Measurements from ENCODE around the gene UNK. TPM values are rescaled to one million over a fixed set of nuclear protein-coding genes. Genes with fewer than 3 reads are reported as not detected.

The UNK gene
- total and polyA plus RNA-seq, 9 of the 15 experiments (the other 6 are each of a cell fraction or from before 2014, with no cell fraction given), result 12.8 to 38.6 (median 24.8) TPM

GRCh38 chr17:75808905-75809621 lies 24.5 kb downstream of the UNK start (continued):
- TF ChIP-seq MITF (IDR thresholded peaks at IDR 0.05), result peak; percentile 59; the same call in 1 of the 2 replicates
- peak in 1 of 2 experiments; percentile 47; a peak in 1 of 4 replicates for TF ChIP-seq RCOR1 (IDR thresholded peaks at IDR 0.05; ENCODE audit: borderline replicate concordance in 1 of 2, low read depth in 2 of 2, low read length in 2 of 2)
- TF ChIP-seq KLF6 (CRISPR knock-in tag; IDR thresholded peaks at IDR 0.05; ENCODE audit: borderline replicate concordance), result 0 out of 2 replicates have a peak, but pooled peaks have one; percentile 12
- no peak for TF ChIP-seq ZBTB17 (CRISPR knock-in tag; IDR thresholded peaks at IDR 0.05)
- TF ChIP-seq CREB3 (tag; conservative IDR thresholded peaks at IDR 0.05; ENCODE audit: low read depth), result peak; percentile 55; the same call in 1 of the 2 replicates
- TF ChIP-seq ZNF780A (CRISPR knock-in tag; IDR thresholded peaks at IDR 0.05), result no peak
- TF ChIP-seq ZNF583 (CRISPR knock-in tag; IDR thresholded peaks at IDR 0.05), result 0 out of 2 replicates have a peak, but pooled peaks have one; percentile 21
- TF ChIP-seq ZBTB2 (IDR thresholded peaks at IDR 0.05), result no peak
- TF ChIP-seq CUX1 (CRISPR knock-in tag; IDR thresholded peaks at IDR 0.05), result no peak
- TF ChIP-seq TARDBP (IDR thresholded peaks at IDR 0.05), result no peak
- no peak for TF ChIP-seq ETS1 (conservative IDR thresholded peaks at IDR 0.05; ENCODE audit: control insufficient read depth, low read depth, low read length)
- TF ChIP-seq ZNF586 (CRISPR knock-in tag; conservative IDR thresholded peaks at IDR 0.05), result no peak
- no peak; the same call in 1 of the 2 replicates for TF ChIP-seq ZNF589 (CRISPR knock-in tag; IDR thresholded peaks at IDR 0.05; ENCODE audit: low read depth)
- peak; percentile 60; the same call in 1 of the 2 replicates for TF ChIP-seq ZNF584 (CRISPR knock-in tag; IDR thresholded peaks at IDR 0.05; ENCODE audit: low read depth)
- no peak for TF ChIP-seq SNAPC5 (CRISPR knock-in tag; IDR thresholded peaks at IDR 0.05)
- no peak for TF ChIP-seq TCF3 (CRISPR knock-in tag; IDR thresholded peaks at IDR 0.05)
